Activated CD8-positive, alpha-beta memory T cell treated with anti-CD3 and anti-CD28 coated beads for 36 hours (primary cell): ENCODE measurements around the gene BACH2. TPM values are rescaled to one million over a fixed set of nuclear protein-coding genes. Genes with fewer than 3 reads are reported as not detected.
"Not testable (repeated sequence)": the region's sequence is repeated elsewhere in the genome, so short reads cannot be mapped to it uniquely, and the experiment has no call there.

Source experiments
- CTCF ChIA-PET: fragments of 350-600 bp; sonication (Branson Sonifier 250); formaldehyde crosslinking; loops from one replicate; lab custom pipeline; 2021; ENCODE audit warnings: antibody characterized with exemption; lab: Charles Lee
- POLR2A ChIA-PET: fragments of 350-600 bp; sonication (Branson Sonifier 250); formaldehyde crosslinking; loops from one replicate; lab custom pipeline; 2021; ENCODE audit warnings: antibody characterized with exemption; lab: Charles Lee
- total RNA-seq, 2 experiments: library from RNA; stranded (reverse); gene quantifications; one replicate each; pipeline ENCODE4 v1.2.3, GENCODE V29; 2021

BACH2 gene
- total RNA-seq, 2 experiments from 2014 or later = 52.1 to 55.6 TPM

DNA sequence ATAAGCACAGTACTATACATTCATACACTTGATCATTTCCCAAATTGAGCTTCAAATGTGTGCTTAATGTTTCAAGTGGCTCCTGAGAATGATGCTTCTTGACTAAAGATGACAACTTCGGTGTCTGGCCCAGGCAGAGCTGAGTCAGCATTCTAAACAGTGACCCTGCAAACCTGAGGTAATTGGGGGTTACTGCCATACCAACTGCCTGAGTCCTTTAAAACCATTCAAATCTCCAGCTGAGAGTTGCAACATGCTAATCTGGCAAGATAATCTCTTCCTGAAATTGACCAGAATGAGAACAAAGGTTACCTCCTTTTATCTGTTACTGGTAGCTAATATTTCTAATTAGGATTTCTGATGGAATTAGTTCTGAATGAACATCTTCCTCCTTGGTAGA lies 8.2 kb downstream of the BACH2 start:
- ChIA-PET CTCF (interaction anchor here (1.5 to 3.8 kb wide), 3 partner anchors 105 to 348 kb away, joined by 4 to 13 read pairs (median 8); no protein-coding TSS in a partner anchor), POLR2A (no interaction called here)

DNA sequence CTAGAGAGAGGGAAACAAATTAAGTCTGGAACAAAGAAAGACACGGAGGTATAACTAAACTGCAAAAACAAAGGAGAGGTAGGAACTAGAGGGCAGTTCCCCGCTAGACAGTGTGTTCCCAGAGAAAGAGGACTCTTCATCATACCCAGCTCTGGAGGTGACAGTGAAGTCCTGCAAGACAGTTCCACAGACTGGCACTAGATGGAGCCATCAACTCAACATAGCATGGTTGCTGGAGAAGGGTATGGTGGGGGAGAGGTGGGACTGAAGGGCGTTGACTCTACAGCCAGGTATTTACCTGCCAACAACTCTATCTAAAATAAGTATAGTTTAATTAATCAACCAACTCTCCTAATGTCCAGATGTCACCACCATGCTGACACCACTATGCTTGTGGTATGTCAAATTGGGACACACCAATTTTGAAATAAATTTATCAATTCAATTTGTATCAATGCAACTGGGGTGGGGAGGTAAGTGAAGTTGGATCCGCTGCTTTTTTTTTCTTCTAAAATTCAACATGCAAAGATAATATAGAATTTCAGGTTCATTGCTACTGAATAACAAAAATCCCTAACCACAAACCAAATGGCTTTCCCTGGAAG lies 9.7 kb downstream of the BACH2 start:
- CTCF ChIA-PET = interaction anchor here (0.6 to 5.2 kb wide), 10 partner anchors 9 to 347 kb away, joined by 3 to 27 read pairs (median 3); no protein-coding TSS in a partner anchor
- POLR2A ChIA-PET = no interaction called here

DNA sequence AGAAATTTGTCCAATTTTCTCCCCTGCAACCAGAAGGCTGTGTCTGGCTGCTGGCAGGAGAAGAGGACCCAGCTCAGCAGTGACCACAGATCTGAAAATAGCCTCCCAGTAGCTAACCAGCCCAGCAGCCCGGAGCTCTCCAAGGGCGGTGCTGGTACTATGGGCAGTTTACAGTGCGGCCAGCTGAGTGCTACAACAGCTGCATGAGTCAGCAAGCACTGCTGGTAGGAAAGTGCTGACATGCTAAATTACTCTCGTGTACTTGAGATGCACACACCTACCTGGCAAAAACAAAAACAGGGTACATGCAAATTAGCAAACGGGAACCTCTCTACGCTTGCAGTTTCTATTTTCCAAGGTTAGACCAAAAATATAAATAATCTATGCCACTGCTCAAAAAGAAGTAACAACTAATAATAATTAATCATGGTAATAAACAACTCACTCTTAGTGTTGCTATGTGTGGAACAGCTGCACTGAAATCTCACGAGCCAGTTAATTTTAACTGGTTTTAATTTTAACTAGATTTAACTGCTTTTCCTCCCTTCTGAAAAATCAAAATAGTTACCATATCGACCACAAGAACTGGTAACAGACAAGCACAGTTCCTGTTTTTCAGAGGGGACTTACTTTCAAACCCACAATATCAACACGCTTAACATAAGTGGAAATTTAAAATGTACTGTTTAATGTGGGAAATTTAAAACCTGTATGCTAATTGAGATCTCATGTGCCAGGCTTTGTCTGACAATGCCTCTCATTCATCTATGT lies 10.8 kb downstream of the BACH2 start:
- CTCF ChIA-PET = interaction anchor here (0.8 to 5.2 kb wide), 9 partner anchors 10 to 194 kb away, joined by 3 to 27 read pairs (median 4); partner anchors contain the start of gene BACH2
- POLR2A ChIA-PET = interaction anchor here (0.5 to 1.6 kb wide), 8 partner anchors 10 to 192 kb away, joined by 3 to 13 read pairs (median 4); partner anchors contain the start of gene BACH2

DNA sequence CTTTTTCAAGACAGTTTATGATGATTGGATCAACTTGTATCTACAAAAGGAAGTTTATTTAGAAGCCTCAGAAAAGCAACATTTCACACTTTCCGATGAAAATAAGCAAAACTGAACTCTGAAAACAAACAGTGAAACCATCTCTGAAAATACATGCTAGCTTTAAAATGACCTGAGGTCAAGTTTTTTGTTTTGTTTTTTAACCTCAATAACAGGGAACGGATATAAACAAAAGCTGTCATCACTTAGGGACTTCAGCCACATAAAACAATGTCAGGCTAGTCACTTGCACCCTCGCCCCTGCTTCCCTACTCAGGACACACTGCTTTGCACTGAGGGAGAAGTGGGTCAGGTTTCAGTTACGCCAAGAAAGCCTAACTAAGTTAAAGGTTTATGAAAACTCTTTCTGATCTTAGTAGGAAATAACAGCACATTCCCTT lies 11.6 kb downstream of the BACH2 start:
- CTCF ChIA-PET = interaction anchor here (0.6 to 5.2 kb wide), 11 partner anchors 11 to 194 kb away, joined by 3 to 27 read pairs (median 4); partner anchors contain the start of gene BACH2
- POLR2A ChIA-PET = interaction anchor here (0.5 to 1.6 kb wide), 13 partner anchors 10 to 192 kb away, joined by 3 to 13 read pairs (median 4); partner anchors contain the start of gene BACH2

DNA sequence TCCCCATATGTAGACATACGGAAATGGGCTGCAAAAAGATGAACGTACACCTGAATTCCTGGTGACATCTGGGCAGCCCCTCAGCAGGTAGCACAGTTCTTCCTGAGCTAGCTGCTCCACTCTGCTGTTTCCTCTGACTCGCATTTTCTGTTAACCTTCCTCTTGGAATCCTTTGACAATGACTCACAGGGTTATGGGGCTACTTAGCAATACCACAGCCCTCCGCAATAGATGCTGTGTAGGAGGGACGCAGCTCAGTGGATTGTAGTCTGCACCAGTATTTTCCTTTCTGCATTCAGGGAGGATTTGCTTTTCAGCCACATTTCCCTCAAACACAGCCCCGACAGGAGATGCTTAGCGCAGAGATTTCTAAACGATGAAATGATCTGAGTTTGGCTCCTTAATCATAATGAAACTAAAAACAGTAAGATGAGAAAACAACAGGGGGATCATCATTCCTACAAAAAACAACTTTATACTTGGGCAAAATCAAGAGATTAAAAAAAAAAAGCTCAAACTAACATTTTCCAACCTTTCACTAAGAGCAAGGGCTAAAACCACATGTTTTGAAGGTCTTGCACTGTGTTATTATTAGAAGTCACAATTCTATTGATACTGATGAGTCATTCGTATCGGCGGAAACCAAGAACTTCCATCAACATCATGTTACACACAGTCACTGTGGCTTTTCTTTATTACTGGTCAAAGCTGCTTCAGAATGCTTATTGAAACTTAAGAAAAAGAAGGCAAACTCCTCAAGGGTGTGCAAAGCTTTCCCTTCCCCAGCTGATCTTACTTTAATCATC lies 12.2 kb downstream of the BACH2 start:
- POLR2A ChIA-PET = interaction anchor here (0.6 to 1.6 kb wide), 12 partner anchors 10 to 193 kb away, joined by 3 to 13 read pairs (median 4); partner anchors contain the start of gene BACH2
- CTCF ChIA-PET = interaction anchor here (0.6 to 5.2 kb wide), 11 partner anchors 10 to 195 kb away, joined by 3 to 27 read pairs (median 3); partner anchors contain the start of gene BACH2

DNA sequence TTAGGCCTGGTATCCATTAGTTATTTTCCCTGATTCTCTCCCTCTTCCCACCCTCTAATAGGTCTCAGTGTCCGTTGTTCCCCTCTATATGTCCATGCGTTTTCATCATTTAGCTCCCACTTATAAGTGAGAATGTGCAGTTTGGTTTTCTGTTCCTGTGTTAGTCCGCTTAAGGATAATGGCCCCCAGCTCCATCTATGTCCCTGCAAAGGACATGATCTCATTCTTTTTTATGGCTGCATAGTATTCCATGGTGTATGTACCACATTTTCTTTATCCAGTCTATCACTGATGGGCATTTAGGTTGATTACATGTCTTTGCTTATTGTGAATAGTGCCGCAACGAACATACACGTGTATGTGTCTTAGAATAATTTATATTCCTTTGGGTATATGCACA lies 14.4 kb downstream of the BACH2 start:
- POLR2A ChIA-PET = not testable (repeated sequence)
- CTCF ChIA-PET = interaction anchor here (5.2 kb wide), 1 partner anchor 197 kb away, joined by 27 read pairs; no protein-coding TSS in a partner anchor

DNA sequence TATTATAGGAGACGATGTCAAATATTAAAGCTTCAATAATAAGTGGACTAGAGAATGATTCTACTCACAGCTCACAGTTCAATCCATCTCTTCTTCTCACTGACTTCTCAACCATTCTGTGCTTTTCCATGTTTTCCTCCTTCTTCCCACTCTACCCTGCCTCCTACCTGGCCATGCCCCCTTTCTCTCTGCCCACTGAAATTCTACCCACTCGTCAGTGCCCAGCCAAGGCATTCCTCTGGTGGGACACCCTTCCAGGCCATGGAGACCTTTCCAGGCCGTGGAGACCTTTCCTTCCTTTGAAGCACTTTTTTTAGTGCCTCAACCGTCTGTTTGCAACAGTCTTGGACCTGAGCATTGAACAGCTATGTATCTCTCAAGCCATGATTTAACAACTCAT lies 18.5 kb downstream of the BACH2 start:
- POLR2A ChIA-PET = no interaction called here
- CTCF ChIA-PET = no interaction called here

DNA sequence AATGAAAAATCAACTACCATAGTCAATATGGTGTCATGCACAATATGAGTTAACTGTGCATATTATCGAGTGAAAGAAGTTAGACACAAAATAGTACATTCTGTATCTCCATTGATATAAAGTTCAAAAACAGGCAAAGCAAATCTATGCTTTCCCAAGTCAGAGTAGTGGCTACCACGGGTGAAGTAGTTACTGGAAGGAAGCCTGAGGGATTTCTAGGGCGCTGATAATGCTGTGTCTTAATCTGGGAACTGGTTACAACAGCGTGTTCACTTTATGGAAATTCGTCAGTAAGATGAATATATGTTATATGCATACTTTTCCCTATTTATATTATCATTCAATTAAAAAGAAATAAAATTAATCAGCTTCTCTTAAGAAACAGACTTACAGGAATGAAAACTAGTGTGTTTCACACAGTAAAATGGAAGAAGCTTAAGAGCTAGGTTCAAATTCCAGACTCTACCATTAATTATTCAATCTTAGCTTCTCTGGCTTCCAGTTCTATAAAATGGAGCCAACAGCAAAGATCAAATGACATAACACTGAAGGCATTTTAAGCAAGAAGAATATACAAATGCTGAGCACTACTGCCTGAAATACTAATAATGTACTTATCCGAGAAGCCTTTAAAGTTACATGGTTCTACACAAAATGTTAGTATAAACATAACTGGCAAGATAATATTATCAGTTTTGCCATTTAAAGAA lies 19.2 kb downstream of the BACH2 start:
- POLR2A ChIA-PET = no interaction called here
- CTCF ChIA-PET = no interaction called here

DNA sequence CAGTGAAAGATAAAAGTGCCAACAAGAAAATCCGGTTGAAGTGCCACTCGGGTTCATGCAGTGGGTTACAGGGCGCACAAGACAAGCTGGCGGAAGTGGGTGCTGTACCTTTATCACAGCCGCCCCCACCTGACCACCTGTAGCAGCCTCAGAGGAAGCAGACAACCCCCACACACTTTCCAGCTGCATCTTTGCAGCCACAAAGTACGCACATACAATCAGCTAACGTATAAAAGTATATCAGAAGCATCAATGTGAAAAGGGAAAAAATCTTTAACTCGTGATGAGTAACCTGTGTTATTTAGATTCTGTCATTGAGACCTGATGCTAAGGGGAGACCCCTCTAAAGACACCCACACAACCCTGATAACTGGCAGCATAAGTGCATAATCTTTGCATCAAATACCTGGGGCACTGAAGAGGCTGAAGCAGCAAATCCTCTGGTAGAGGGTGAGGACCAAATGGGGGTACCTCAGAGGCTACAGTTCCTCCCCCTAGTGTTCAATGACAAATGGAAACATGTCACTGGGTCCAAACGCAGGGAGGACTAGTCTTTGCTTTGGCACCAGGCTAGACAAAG lies 22.1 kb downstream of the BACH2 start:
- ChIA-PET CTCF (interaction anchor here (0.8 to 1.0 kb wide), 3 partner anchors 10 to 202 kb away, joined by 3 read pairs; no protein-coding TSS in a partner anchor), POLR2A (interaction anchor here (1.1 kb wide), 2 partner anchors 10 to 21 kb away, joined by 5 to 8 read pairs; partner anchors contain the start of gene BACH2)

DNA sequence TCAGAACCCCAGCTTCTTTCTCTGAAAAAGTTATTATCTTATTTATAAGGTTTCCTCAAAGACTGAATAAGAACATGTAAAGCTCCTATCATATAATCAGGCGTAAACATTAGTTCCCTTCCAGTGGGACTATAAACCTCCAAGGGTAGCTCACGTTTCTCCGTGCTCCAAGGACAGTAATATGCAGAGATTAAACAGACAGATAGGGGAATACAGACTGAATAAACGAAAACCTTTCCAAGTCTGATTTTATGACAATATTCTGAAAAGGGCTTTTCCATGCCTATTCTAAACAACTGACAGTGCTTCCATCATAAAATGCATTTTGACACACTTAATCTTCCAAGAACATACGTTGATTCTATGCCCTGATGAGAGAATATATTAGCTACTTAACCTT lies 22.8 kb downstream of the BACH2 start:
- ChIA-PET POLR2A (interaction anchor here (1.1 to 1.3 kb wide), 3 partner anchors 11 to 206 kb away, joined by 4 to 8 read pairs (median 5); partner anchors contain the start of gene BACH2), CTCF (interaction anchor here (0.8 to 1.0 kb wide), 4 partner anchors 11 to 203 kb away, joined by 3 read pairs; no protein-coding TSS in a partner anchor)

DNA sequence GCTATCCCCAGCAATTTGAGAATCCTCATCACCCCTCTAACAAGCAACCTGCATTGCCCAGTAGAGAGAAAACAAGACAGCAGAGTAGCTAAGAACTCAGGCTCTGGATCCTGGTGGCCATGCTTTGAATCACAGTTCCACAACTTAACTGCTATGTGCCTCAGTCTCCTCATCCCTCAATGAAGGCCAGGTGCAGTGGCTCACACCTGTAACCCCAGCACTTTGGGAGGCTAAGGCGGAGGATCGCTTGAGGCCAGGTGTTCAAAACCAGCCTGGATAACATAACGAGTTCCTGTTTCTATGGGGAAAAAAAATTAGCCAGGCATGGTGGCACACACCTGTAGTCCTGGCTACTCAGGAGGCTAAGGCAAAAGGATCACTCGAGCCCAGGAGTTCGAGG lies 23.7 kb downstream of the BACH2 start:
- ChIA-PET POLR2A (interaction anchor here (1.3 kb wide), 1 partner anchor 205 kb away, joined by 4 read pairs; no protein-coding TSS in a partner anchor), CTCF (no interaction called here)

DNA sequence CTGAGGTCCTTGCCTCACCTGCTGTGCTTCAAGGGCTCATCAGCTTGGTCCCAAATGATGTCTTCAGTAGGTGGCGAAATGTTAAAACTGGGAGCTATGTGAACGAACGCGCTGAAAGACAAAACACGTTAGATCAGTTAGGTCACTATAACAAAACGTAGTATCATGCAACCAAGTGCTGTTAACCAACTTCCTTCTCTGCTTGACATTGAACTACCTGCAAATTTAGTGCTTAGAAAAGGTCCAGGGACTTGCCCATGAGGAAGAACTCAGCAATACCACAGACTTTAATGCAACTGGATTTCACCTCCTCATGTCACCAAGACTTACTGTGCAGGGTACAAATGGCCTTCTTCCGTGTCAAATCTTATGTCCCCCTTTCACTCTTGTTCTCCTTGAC lies 24.8 kb downstream of the BACH2 start:
- POLR2A ChIA-PET = no interaction called here
- CTCF ChIA-PET = no interaction called here

DNA sequence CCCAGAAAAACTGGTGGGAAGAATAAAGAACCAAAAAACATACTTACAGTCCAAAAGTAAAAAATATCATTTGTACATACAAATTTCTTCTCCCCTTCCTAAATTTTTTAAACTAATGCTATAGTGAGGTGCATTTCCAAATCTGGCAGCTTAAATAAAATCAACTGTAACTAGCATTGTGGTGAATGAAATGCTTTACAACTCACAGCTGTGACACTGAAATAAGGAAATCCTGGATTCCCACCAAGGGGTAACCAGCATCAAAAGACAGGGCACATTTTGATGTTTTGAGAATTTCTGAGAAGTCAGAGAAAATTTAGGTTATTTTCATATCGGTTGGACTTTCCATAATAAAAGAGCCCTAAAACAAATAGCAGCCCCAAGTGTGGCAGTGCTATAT lies 27.3 kb downstream of the BACH2 start:
- ChIA-PET POLR2A (no interaction called here), CTCF (interaction anchor here (0.8 kb wide), 1 partner anchor 8 kb away, joined by 3 read pairs; no protein-coding TSS in a partner anchor)

DNA sequence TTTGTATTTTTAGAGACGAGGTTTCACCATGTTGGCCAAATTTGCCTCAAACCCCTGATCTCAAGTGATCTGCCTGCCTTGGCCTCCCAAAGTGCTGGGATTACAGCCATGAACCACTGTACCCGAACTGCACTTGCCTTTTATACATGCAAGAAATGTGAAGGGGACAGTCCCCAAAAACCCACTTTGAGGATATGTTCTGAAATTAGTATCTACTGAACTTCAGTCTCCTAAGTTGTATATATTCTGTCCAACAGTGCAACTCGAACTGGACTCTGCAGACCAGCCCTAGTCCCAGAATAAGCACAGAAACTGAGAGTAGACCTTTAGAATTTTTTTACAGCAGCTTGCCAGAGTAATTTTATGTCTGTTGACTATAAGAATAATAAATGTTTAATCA lies 28.5 kb downstream of the BACH2 start:
- ChIA-PET CTCF (no interaction called here), POLR2A (no interaction called here)

DNA sequence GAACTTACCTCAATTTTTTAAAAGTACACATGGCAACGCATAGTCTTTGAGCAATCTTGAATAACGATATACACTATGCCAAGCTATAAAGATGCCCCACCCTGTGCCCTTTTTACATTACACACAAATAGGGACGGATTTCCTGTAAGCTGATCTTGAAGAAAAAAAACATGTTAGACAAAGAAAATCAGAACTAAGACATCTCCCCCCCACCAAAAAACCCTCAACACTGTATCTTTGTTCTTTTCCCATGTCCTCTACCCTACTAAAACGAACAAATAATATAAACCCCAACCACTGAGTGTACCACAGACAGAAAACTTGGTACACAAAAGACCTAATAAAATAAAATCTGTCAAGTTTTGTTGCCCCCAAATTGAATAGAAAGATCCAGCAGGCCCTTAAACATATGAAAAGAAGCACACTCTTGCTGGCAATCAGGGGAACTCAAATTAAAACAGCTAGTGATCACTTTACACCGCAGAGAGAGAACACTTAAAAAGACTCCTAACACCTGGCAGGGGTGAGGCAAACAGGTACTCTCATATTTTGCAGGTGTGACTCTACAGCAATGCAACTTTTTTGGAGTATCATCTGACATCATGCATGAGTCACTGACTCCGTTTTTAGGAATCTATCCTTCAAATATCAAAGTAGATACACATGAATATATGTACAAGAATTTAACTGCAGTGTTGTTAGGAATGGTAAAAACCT lies 29.6 kb downstream of the BACH2 start:
- CTCF ChIA-PET = interaction anchor here (0.7 kb wide), 1 partner anchor 179 kb away, joined by 3 read pairs; no protein-coding TSS in a partner anchor
- POLR2A ChIA-PET = no interaction called here

DNA sequence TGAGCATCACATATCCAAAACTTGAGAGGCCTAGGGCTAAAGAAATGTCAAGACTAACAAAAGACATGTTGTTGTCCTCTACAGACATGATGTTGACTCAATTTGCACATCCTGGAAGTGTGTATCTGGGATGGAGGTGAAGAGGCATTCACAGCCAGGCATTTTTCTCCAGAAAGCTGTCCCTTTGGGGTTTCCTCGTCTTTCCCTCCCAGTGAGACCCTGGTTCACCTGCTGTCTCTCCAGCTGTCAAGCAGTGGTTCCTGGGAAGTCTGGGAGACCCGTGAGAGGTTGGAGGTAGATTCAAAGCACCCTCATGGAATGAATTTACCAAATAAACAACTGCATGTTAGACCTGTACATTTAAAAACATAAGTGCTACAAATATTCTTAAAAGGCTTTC lies 32.1 kb downstream of the BACH2 start:
- ChIA-PET CTCF (interaction anchor here (0.8 kb wide), 1 partner anchor 322 kb away, joined by 3 read pairs; no protein-coding TSS in a partner anchor), POLR2A (no interaction called here)

DNA sequence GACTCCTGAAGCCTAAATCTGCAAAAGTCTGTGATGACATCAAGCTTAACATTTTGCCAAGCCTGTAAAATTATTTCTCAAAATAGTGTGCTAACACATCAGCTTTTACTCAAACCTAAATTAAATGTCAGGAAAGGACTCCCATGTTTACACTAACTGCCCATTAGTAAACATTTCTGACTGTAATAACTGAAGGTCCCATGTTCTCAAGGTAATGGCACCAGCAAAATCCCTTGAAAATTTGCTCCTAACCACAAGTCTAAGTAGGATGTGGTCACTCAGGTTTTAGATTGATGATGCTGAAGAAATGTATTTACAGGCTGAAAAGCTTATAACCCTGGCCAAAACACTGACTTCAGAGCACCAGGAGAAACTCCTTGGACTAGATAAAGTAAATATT lies 33.0 kb downstream of the BACH2 start:
- ChIA-PET CTCF (no interaction called here), POLR2A (no interaction called here)
